ENCODE measurements around the gene CHST9.

The CHST9 gene

DNA sequence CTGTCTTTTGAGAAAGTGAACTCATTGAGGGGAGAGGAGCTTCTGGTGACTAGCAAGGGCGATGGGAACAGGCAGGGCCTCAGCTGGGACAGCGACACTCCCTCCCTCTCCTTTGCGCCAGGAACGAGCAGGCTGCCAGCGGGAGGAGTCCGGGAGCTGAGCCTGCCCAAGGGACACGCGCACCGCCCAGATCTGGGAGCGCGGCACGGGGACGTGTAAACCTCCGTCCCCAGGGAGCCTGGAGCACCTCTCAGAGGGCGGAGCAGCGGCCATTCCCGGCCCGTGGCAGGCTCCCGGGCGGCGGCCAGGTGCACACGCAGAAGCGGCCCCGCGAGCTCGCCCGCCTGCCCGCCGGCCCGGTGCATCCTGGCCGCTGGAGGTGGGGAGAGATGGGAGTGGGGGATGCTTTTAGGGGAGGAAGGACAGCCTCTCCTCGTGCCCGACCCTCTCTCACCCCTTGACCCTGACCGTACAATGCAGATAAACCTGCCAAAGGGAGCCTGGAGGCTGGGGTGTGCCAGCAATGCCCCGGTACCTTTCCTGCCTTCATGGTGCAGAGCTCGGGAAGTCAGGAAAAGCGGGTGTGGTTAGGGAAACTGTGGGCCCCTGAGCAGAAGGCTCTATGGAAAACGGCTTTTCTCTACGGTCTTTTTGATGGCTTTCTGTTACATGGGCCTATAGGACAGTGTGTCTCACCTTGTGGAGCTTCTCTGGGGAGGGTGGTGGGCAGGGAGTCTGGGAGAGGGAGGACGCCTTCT, 321.8 kb downstream of the CHST9 start:
- DNase-seq (ENCODE audit: low read depth): no peak
- no peak overlapping the region for H3K4me3 ChIP-seq (ENCODE audit: low read length)
- TF ChIP-seq, protein P1, sequence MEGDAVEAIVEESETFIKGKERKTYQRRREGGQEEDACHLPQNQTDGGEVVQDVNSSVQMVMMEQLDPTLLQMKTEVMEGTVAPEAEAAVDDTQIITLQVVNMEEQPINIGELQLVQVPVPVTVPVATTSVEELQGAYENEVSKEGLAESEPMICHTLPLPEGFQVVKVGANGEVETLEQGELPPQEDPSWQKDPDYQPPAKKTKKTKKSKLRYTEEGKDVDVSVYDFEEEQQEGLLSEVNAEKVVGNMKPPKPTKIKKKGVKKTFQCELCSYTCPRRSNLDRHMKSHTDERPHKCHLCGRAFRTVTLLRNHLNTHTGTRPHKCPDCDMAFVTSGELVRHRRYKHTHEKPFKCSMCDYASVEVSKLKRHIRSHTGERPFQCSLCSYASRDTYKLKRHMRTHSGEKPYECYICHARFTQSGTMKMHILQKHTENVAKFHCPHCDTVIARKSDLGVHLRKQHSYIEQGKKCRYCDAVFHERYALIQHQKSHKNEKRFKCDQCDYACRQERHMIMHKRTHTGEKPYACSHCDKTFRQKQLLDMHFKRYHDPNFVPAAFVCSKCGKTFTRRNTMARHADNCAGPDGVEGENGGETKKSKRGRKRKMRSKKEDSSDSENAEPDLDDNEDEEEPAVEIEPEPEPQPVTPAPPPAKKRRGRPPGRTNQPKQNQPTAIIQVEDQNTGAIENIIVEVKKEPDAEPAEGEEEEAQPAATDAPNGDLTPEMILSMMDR (conservative IDR thresholded peaks at IDR 0.05; ENCODE audit: low read length): no peak

DNA sequence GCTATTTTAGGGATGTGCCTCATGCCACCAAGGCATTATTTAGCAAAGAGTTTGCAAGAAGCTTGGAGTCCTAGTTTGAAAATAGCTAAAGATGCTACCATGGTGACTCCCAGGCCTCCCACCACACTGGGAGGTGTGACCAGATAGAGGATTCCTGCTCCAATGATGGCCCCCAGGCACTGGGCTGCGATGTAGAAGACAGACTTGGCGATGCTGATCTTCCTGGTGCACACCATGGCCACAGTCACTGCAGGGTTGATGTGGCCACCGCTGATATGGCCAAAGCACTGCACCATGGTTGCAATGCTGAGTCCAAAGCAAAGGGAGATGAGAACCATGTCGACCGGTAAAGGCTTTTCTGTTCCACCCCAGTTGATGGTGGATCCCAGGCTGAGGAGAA, 323.0 kb downstream of the CHST9 start:
- no peak for DNase-seq (ENCODE audit: low read depth)
- TF ChIP-seq, protein P1 (conservative IDR thresholded peaks at IDR 0.05; ENCODE audit: low read length): no peak
- H3K4me3 ChIP-seq (ENCODE audit: low read length): no peak overlapping the region
